GM23248 (cell line): ENCODE results near the gene LRRC2. TPM values are rescaled to one million over a fixed set of nuclear protein-coding genes. Genes with fewer than 3 reads are reported as not detected.

Experiments
- DNase-seq: peaks from one replicate; pipeline ENCODE4 v3.0.0-alpha.2; 2015
- H2AFZ ChIP-seq: fragments of 200-600 bp; sonication (generic); 2 replicates; pipeline ENCODE4 v1.6.1; 2016; ENCODE audit warnings: antibody characterized with exemption
- H3F3A ChIP-seq: fragments of 200-600 bp; sonication (generic); 2 replicates; pipeline ENCODE4 v1.6.1; 2016; ENCODE audit warnings: mild to moderate bottlenecking, antibody characterized with exemption, mixed run types; ENCODE audit not compliant: insufficient read depth
- H3K27ac ChIP-seq: fragments of 200-600 bp; sonication (generic); 2 replicates; pipeline ENCODE4 v1.5.1; 2016; ENCODE audit warnings: mild to moderate bottlenecking
- H3K27me3 ChIP-seq: fragments of 200-600 bp; sonication (generic); replicated peaks from 2 replicates; pipeline ENCODE4 v1.6.1; 2016; ENCODE audit warnings: mild to moderate bottlenecking; ENCODE audit not compliant: insufficient read depth
- H3K36me3 ChIP-seq: fragments of 200-600 bp; sonication (generic); 2 replicates; pipeline ENCODE4 v1.6.1; 2016; ENCODE audit warnings: low read depth, mild to moderate bottlenecking
- H3K4me1 ChIP-seq: fragments of 200-600 bp; sonication (generic); 2 replicates; pipeline ENCODE4 v1.6.1; 2016; ENCODE audit warnings: mild to moderate bottlenecking; ENCODE audit not compliant: insufficient read depth
- H3K4me2 ChIP-seq: fragments of 200-600 bp; sonication (generic); one replicate; pipeline ENCODE4 v1.6.1; 2016; ENCODE audit warnings: mild to moderate bottlenecking; ENCODE audit not compliant: unreplicated experiment
- H3K4me3 ChIP-seq: fragments of 200-600 bp; sonication (generic); 2 replicates; pipeline ENCODE4 v1.5.1; 2016; ENCODE audit warnings: mild to moderate bottlenecking
- H3K79me2 ChIP-seq: fragments of 200-600 bp; sonication (generic); 2 replicates; pipeline ENCODE4 v1.6.1; 2016; ENCODE audit warnings: mild to moderate bottlenecking; ENCODE audit not compliant: insufficient read depth
- H3K9ac ChIP-seq: fragments of 200-600 bp; sonication (generic); 2 replicates; pipeline ENCODE4 v1.6.1; 2016; ENCODE audit warnings: mild to moderate bottlenecking
- H3K9me2 ChIP-seq: fragments of 200-600 bp; sonication (generic); 2 replicates; pipeline ENCODE4 v1.6.1; 2016; ENCODE audit warnings: mixed run types, mild to moderate bottlenecking, moderate library complexity; ENCODE audit not compliant: insufficient read depth
- H3K9me3 ChIP-seq: fragments of 200-600 bp; sonication (generic); one replicate; pipeline ENCODE4 v1.6.1; 2017; ENCODE audit warnings: low read depth
- H4K20me1 ChIP-seq: fragments of 200-600 bp; sonication (generic); 2 replicates; pipeline ENCODE4 v1.6.0; 2016; ENCODE audit not compliant: insufficient read depth
- EZH2 ChIP-seq: fragments of 200-600 bp; sonication (generic); IDR thresholded peaks from 2 replicates; pipeline ENCODE4 v1.6.1; 2018; ENCODE audit warnings: antibody characterized with exemption, mild to moderate bottlenecking; ENCODE audit not compliant: insufficient read depth, poor library complexity, severe bottlenecking
- EZH2phosphoT487 ChIP-seq: fragments of 200-600 bp; sonication (generic); IDR thresholded peaks from 2 replicates; pipeline ENCODE4 v1.6.1; 2018; ENCODE audit warnings: antibody characterized with exemption, moderate library complexity, mild to moderate bottlenecking, low read depth; ENCODE audit not compliant: insufficient read depth
- WGBS, 2 experiments: methylation state at CpG; one replicate each; pipeline ENCODE4 v1.1.6; 2015 to 2017; ENCODE audit warnings: low lambda C conversion rate in 2 of 2, low coverage in 1 of 2; ENCODE audit errors: missing lambda C conversion rate in 2 of 2; 5-methylcytosine and 5-hydroxymethylcytosine counted together
- in situ Hi-C: fragments of 300-500 bp; cut with MboI; formaldehyde crosslinking; loops from 2 replicates; pipeline ENCODE4 v1.15.0; 2020
- polyA plus RNA-seq: library from polyadenylated mRNA; unstranded; fragments of >200 nt; fragmentation: Nextera tagmentation; extraction: Ambion mirVana; gene quantifications from 2 replicates; pipeline ENCODE4 v1.2.1, GENCODE V29; 2016
- total RNA-seq: library from RNA; depleted of rRNA; stranded (reverse); fragments of >200 nt; shearing (Covaris generic); gene quantifications from 2 replicates; pipeline ENCODE4 v1.2.3, GENCODE V29; 2014

The LRRC2 gene
- total and polyA plus RNA-seq, 2 experiments from 2014 or later = 10.8 to 16.7 TPM

- H3K4me1 ChIP-seq = peaks cover 15% of the 10 kb centered on the region
- 0 out of 2 replicates have a peak, but pooled peaks cover 5% of the 10 kb centered on the region for H3F3A ChIP-seq
- H3K4me3 ChIP-seq = no peak overlapping the region
- H3K4me2 ChIP-seq = no peak overlapping the region
- H3K9ac ChIP-seq = no peak overlapping the region
- in situ Hi-C loops = no loop called here
- WGBS, 2 experiments = 66 to 74% methylated on average over 4 of the region's 4 CpGs
- no peaks in the 10 kb centered on the region for H3K9me3 ChIP-seq
- no peaks in the 10 kb centered on the region for H3K9me2 ChIP-seq
- no peak for DNase-seq
- TF ChIP-seq EZH2 (no peak), EZH2phosphoT487 (no peak)
- H2AFZ ChIP-seq = no peak overlapping the region
- no peaks in the 10 kb centered on the region for H3K36me3 ChIP-seq
- no peaks in the 10 kb centered on the region for H4K20me1 ChIP-seq
- no peak overlapping the region for H3K27ac ChIP-seq
- H3K27me3 ChIP-seq = no peaks in the 10 kb centered on the region
- H3K79me2 ChIP-seq = no peaks in the 10 kb centered on the region
Measured at GRCh38 chr3:46501702-46502101, 64.4 kb downstream of the LRRC2 start.

GRCh38 chr3:46500656-46501635 is 65.2 kb downstream of the LRRC2 start:
- no peaks in the 10 kb centered on the region for H4K20me1 ChIP-seq
- H3K4me1 ChIP-seq = peaks cover 22% of the 10 kb centered on the region
- no peaks in the 10 kb centered on the region for H3K79me2 ChIP-seq
- H3K36me3 ChIP-seq = no peaks in the 10 kb centered on the region
- H3F3A ChIP-seq = peaks cover 10% of the 10 kb centered on the region
- no peak overlapping the region for H3K4me3 ChIP-seq
- 52 to 54% methylated on average over 5 of the region's 5 CpGs for WGBS, 2 experiments
- no peak overlapping the region for H3K27ac ChIP-seq
- no peaks in the 10 kb centered on the region for H3K27me3 ChIP-seq
- no peaks in the 10 kb centered on the region for H3K9me3 ChIP-seq
- DNase-seq = peak; percentile 86
- H3K4me2 ChIP-seq = peak overlapping the region; percentile 40
- H2AFZ ChIP-seq = no peak overlapping the region
- H3K9me2 ChIP-seq = no peaks in the 10 kb centered on the region
- TF ChIP-seq EZH2phosphoT487 = no peak
- no peak for TF ChIP-seq EZH2
- in situ Hi-C loops = no loop called here
- no peak overlapping the region; the same call in 1 of the 2 replicates for H3K9ac ChIP-seq

DNA sequence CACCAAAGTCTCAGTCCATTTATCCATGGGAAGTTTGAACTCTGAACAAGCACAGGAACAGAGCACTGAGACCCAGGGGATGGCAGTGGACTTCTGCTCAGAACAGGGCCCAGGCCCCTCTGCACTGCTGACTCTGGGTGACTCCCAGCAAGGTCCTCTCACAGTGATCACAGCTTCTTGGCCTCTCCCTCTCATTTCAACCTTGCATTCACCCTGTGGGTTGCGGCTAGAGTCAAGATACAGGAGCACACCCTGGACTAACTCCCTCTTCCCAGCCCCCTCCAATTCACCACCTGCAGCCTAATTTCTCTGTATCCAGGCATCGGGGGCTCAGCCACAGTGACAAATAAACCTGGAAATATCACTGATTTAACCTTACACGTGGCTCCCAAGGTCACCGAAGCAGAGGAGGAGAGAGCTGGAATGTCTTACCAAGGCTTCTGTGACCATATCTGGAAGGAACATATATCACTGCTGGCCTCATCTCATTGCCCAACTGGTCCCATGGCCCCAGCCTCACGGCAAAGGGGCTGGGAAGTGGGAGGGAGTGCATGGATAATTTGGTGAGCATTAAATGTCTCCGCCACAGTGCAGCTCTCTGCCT is 67.1 kb downstream of the LRRC2 start:
- Histone ChIP-seq H3K9me2 (no peaks in the 10 kb centered on the region), H2AFZ (no peak overlapping the region), H3K27me3 (no peaks in the 10 kb centered on the region), H3F3A (peaks cover 13% of the 10 kb centered on the region), H4K20me1 (no peaks in the 10 kb centered on the region), H3K4me2 (no peak overlapping the region), H3K27ac (no peak overlapping the region), H3K4me1 (peaks cover 26% of the 10 kb centered on the region), H3K4me3 (no peak overlapping the region), H3K79me2 (no peaks in the 10 kb centered on the region), H3K36me3 (no peaks in the 10 kb centered on the region), H3K9me3 (no peaks in the 10 kb centered on the region), H3K9ac (no peak overlapping the region)
- in situ Hi-C loops = no loop called here
- DNase-seq = no peak
- WGBS, 2 experiments = 85 to 86% methylated on average over 6 of the region's 6 CpGs
- no peak for TF ChIP-seq EZH2phosphoT487
- TF ChIP-seq EZH2 = no peak

- 73 to 75% methylated on average over 9 of the region's 9 CpGs for WGBS, 2 experiments
- Histone ChIP-seq H4K20me1 (no peaks in the 10 kb centered on the region), H3K4me3 (no peak within 1 kb of the TSS), H3K9me2 (no peaks in the 10 kb centered on the region), H3K9me3 (no peaks in the 10 kb centered on the region), H3F3A (peaks cover 13% of the 10 kb centered on the region), H3K79me2 (no peaks in the 10 kb centered on the region), H3K27ac (no peak within 1 kb of the TSS), H3K4me2 (no peak within 1 kb of the TSS), H3K27me3 (no peaks in the 10 kb centered on the region), H3K4me1 (peaks cover 26% of the 10 kb centered on the region), H3K9ac (no peak within 1 kb of the TSS), H3K36me3 (no peaks in the 10 kb centered on the region), H2AFZ (no peak within 1 kb of the TSS)
- DNase-seq = no peak
- TF ChIP-seq EZH2 (no peak), EZH2phosphoT487 (no peak)
- in situ Hi-C loops = no loop called here
Measured at GRCh38 chr3:46497556-46498265, 68.4 kb downstream of the LRRC2 start, which contains the start of gene RTP3. TSS of gene RTP3 (plus strand) at chr3:46497976. CDS start at chr3:46498063, 87 bp downstream.
